ENCODE results near the gene CHMP6. TPM values are rescaled to one million over a fixed set of nuclear protein-coding genes. Genes with fewer than 3 reads are reported as not detected.

CHMP6 gene
- polyA plus RNA-seq, 1 donor from 2014 or later = 35.1 TPM

GRCh38 chr17:80967404-80967872, 24.2 kb upstream of the CHMP6 start:
- no peaks in the 10 kb centered on the region for H3K27me3 ChIP-seq (ENCODE audit: insufficient read depth, low read depth, low read length)
- H3K4me3 ChIP-seq (ENCODE audit: low read length) = no peak overlapping the region
- no peak overlapping the region for H3K4me2 ChIP-seq (ENCODE audit: low read length)
- no peaks in the 10 kb centered on the region for H3K9me3 ChIP-seq (ENCODE audit: low read length)
- H3K27ac ChIP-seq (ENCODE audit: low read length) = no peak overlapping the region
- no peak overlapping the region for H3K9ac ChIP-seq (ENCODE audit: low read length)
- H3F3A ChIP-seq (ENCODE audit: insufficient read depth, low read length, poor library complexity, severe bottlenecking) = no peaks in the 10 kb centered on the region
- no peaks in the 10 kb centered on the region for H3K9me2 ChIP-seq (ENCODE audit: insufficient read depth, low read length)
- H4K20me1 ChIP-seq (ENCODE audit: insufficient read depth) = no peaks in the 10 kb centered on the region
- no peaks in the 10 kb centered on the region for H3K36me3 ChIP-seq (ENCODE audit: insufficient read depth, low read length)
- H3K79me2 ChIP-seq (replicated peaks; ENCODE audit: insufficient read depth, low read length) = no peaks in the 10 kb centered on the region
- H2AFZ ChIP-seq (ENCODE audit: low read depth, low read length) = no peak overlapping the region
- TF ChIP-seq SMC3 (conservative IDR thresholded peaks at IDR 0.05; ENCODE audit: poor library complexity) (no peak), REST (IDR thresholded peaks at IDR 0.05; ENCODE audit: borderline replicate concordance) (no peak), EP300 (conservative IDR thresholded peaks at IDR 0.05; ENCODE audit: poor library complexity, severe bottlenecking) (no peak), MXI1 (conservative IDR thresholded peaks at IDR 0.05; ENCODE audit: poor library complexity, severe bottlenecking) (no peak), RAD21 (conservative IDR thresholded peaks at IDR 0.05) (no peak), TAF1 (IDR thresholded peaks at IDR 0.05; ENCODE audit: low read depth) (no peak), EZH2 (IDR thresholded peaks at IDR 0.05; ENCODE audit: borderline replicate concordance, insufficient read depth, low read length, poor library complexity, severe bottlenecking) (no peak), POLR2AphosphoS5 (IDR thresholded peaks at IDR 0.05) (no peak)
- TF ChIP-seq, protein P1, sequence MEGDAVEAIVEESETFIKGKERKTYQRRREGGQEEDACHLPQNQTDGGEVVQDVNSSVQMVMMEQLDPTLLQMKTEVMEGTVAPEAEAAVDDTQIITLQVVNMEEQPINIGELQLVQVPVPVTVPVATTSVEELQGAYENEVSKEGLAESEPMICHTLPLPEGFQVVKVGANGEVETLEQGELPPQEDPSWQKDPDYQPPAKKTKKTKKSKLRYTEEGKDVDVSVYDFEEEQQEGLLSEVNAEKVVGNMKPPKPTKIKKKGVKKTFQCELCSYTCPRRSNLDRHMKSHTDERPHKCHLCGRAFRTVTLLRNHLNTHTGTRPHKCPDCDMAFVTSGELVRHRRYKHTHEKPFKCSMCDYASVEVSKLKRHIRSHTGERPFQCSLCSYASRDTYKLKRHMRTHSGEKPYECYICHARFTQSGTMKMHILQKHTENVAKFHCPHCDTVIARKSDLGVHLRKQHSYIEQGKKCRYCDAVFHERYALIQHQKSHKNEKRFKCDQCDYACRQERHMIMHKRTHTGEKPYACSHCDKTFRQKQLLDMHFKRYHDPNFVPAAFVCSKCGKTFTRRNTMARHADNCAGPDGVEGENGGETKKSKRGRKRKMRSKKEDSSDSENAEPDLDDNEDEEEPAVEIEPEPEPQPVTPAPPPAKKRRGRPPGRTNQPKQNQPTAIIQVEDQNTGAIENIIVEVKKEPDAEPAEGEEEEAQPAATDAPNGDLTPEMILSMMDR (IDR thresholded peaks at IDR 0.05; ENCODE audit: poor library complexity, severe bottlenecking) = no peak

DNA sequence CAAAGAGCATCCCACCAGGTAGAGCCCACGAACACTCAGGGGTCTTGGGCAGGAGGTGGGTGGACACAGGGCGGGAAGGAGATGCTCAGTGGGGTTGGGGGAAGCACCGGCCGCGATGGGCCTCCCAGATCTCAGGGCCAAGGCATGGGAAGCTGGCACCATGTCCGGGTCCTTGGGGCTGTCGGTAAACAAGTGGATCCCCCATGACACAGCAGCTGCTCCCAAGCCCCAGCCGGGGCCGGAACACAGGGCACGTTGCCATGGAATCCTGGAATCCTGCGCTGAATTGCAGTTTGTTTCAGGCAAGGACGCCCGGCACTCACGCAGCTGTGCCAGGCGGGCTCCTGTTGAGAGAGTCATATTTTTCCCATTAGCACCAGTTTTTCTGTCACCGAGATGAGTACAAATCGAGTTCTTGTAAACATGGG, 23.0 kb upstream of the CHMP6 start:
- no peaks in the 10 kb centered on the region for H3K9me3 ChIP-seq (ENCODE audit: low read length)
- no peak overlapping the region for H2AFZ ChIP-seq (ENCODE audit: low read depth, low read length)
- no peaks in the 10 kb centered on the region for H3K27me3 ChIP-seq (ENCODE audit: insufficient read depth, low read depth, low read length)
- H3K27ac ChIP-seq (ENCODE audit: low read length) = no peak overlapping the region
- H3K36me3 ChIP-seq (ENCODE audit: insufficient read depth, low read length) = no peaks in the 10 kb centered on the region
- H3K79me2 ChIP-seq (replicated peaks; ENCODE audit: insufficient read depth, low read length) = no peaks in the 10 kb centered on the region
- no peak overlapping the region for H3K4me2 ChIP-seq (ENCODE audit: low read length)
- TF ChIP-seq EP300 (conservative IDR thresholded peaks at IDR 0.05; ENCODE audit: poor library complexity, severe bottlenecking) (no peak), MXI1 (conservative IDR thresholded peaks at IDR 0.05; ENCODE audit: poor library complexity, severe bottlenecking) (no peak), SMC3 (conservative IDR thresholded peaks at IDR 0.05; ENCODE audit: poor library complexity) (no peak), RAD21 (conservative IDR thresholded peaks at IDR 0.05) (no peak), REST (IDR thresholded peaks at IDR 0.05; ENCODE audit: borderline replicate concordance) (no peak), EZH2 (IDR thresholded peaks at IDR 0.05; ENCODE audit: borderline replicate concordance, insufficient read depth, low read length, poor library complexity, severe bottlenecking) (no peak), POLR2AphosphoS5 (IDR thresholded peaks at IDR 0.05) (no peak), TAF1 (IDR thresholded peaks at IDR 0.05; ENCODE audit: low read depth) (no peak)
- TF ChIP-seq, protein P1 (IDR thresholded peaks at IDR 0.05; ENCODE audit: poor library complexity, severe bottlenecking) = no peak
- H3F3A ChIP-seq (ENCODE audit: insufficient read depth, low read length, poor library complexity, severe bottlenecking) = no peaks in the 10 kb centered on the region
- H4K20me1 ChIP-seq (ENCODE audit: insufficient read depth) = no peaks in the 10 kb centered on the region
- H3K9me2 ChIP-seq (ENCODE audit: insufficient read depth, low read length) = no peaks in the 10 kb centered on the region
- H3K9ac ChIP-seq (ENCODE audit: low read length) = no peak overlapping the region
- no peak overlapping the region for H3K4me3 ChIP-seq (ENCODE audit: low read length)

All from neural cell (in vitro differentiated cells).